SK-N-SH treated with all-trans-retinoic acid at 6 μM for 48 hours (cell line): ENCODE data around the gene HIVEP2.

Experiments used
- ATAC-seq: fragments of 200-7000 bp; cut with Tn5 transposase; 3 replicates; pipeline ENCODE4 v1.9.1; 2020; ENCODE audit warnings: mild to moderate bottlenecking, moderate library complexity
- ARNTL ChIP-seq: fragments of 450-650 bp; formaldehyde crosslinking; IDR thresholded peaks from 2 replicates; pipeline ENCODE4 v1.5.0; 2020; ENCODE audit warnings: low read depth, mild to moderate bottlenecking, moderate library complexity, borderline replicate concordance
- BACH2 ChIP-seq: fragments of 250-450 bp; sonication (Bioruptor Pico); IDR thresholded peaks from 2 replicates; pipeline ENCODE4 v1.9.0; 2021; ENCODE audit warnings: mild to moderate bottlenecking, borderline replicate concordance
- CREB5 ChIP-seq: fragments of 250-450 bp; sonication (Bioruptor Pico); IDR thresholded peaks from 2 replicates; pipeline ENCODE4 v1.5.1; 2020; ENCODE audit warnings: low read depth, mild to moderate bottlenecking, moderate library complexity
- CSDC2 ChIP-seq: fragments of 250-450 bp; sonication (Bioruptor Pico); IDR thresholded peaks from 2 replicates; pipeline ENCODE4 v1.5.0; 2020; ENCODE audit warnings: mild to moderate bottlenecking, moderate library complexity
- ESRRG ChIP-seq: fragments of 250-450 bp; sonication (Bioruptor Pico); IDR thresholded peaks from 2 replicates; pipeline ENCODE4 v1.6.1; 2021; ENCODE audit warnings: mild to moderate bottlenecking
- GLIS3 ChIP-seq: fragments of 250-450 bp; sonication (Bioruptor Pico); IDR thresholded peaks from 2 replicates; pipeline ENCODE4 v1.5.0; 2020; ENCODE audit warnings: mild to moderate bottlenecking, moderate library complexity
- ISL1 ChIP-seq: fragments of 250-450 bp; sonication (Bioruptor Pico); IDR thresholded peaks from 2 replicates; pipeline ENCODE4 v2.1.2; 2022; ENCODE audit warnings: mild to moderate bottlenecking, moderate library complexity
- OSR1 ChIP-seq: fragments of 250-450 bp; sonication (Bioruptor Pico); IDR thresholded peaks from 2 replicates; pipeline ENCODE4 v1.8.0; 2022; ENCODE audit warnings: moderate library complexity, mild to moderate bottlenecking, inconsistent platforms
- PATZ1 ChIP-seq: fragments of 250-450 bp; sonication (Bioruptor Pico); IDR thresholded peaks from 2 replicates; pipeline ENCODE4 v1.8.0; 2020; ENCODE audit warnings: mild to moderate bottlenecking, moderate library complexity, borderline replicate concordance
- POU6F1 ChIP-seq: fragments of 250-450 bp; sonication (Bioruptor Pico); IDR thresholded peaks from 2 replicates; pipeline ENCODE4 v1.8.0; 2021; ENCODE audit warnings: low read depth, mild to moderate bottlenecking, moderate library complexity, borderline replicate concordance
- PPARA ChIP-seq: fragments of 250-450 bp; sonication (Bioruptor Pico); IDR thresholded peaks from 2 replicates; pipeline ENCODE4 v1.5.0; 2020; ENCODE audit warnings: mild to moderate bottlenecking, borderline replicate concordance
- RARB ChIP-seq: fragments of 250-450 bp; sonication (Bioruptor Pico); IDR thresholded peaks from 2 replicates; pipeline ENCODE4 v1.8.0; 2021; ENCODE audit warnings: mild to moderate bottlenecking, moderate library complexity
- SNAI2 ChIP-seq: fragments of 250-450 bp; sonication (Bioruptor Pico); IDR thresholded peaks from 2 replicates; pipeline ENCODE4 v1.5.0; 2020; ENCODE audit warnings: mild to moderate bottlenecking, moderate library complexity
- TCF4 ChIP-seq: fragments of 250-450 bp; sonication (Bioruptor Pico); IDR thresholded peaks from 2 replicates; pipeline ENCODE4 v1.8.0; 2021; ENCODE audit warnings: mild to moderate bottlenecking, moderate library complexity, borderline replicate concordance
- TOX ChIP-seq: fragments of 250-450 bp; sonication (Bioruptor Pico); IDR thresholded peaks from 2 replicates; pipeline ENCODE4 v1.8.0; 2021; ENCODE audit warnings: mild to moderate bottlenecking, moderate library complexity, borderline replicate concordance
- TSHZ2 ChIP-seq: fragments of 250-450 bp; sonication (Bioruptor Pico); IDR thresholded peaks from 2 replicates; pipeline ENCODE4 v1.5.0; 2020; ENCODE audit warnings: mild to moderate bottlenecking, moderate library complexity
- ZC3H10 ChIP-seq: fragments of 250-450 bp; sonication (Bioruptor Pico); IDR thresholded peaks from 2 replicates; pipeline ENCODE4 v1.5.1; 2021; ENCODE audit warnings: mild to moderate bottlenecking, moderate library complexity
- ZFP3 ChIP-seq: fragments of 250-450 bp; sonication (Bioruptor Pico); IDR thresholded peaks from 2 replicates; pipeline ENCODE4 v1.5.0; 2020; ENCODE audit warnings: mild to moderate bottlenecking, moderate library complexity
- ZFP30 ChIP-seq: fragments of 450-650 bp; formaldehyde crosslinking; IDR thresholded peaks from 2 replicates; pipeline ENCODE4 v1.5.0; 2022; ENCODE audit warnings: mild to moderate bottlenecking, moderate library complexity
- ZNF565 ChIP-seq: fragments of 450-650 bp; formaldehyde crosslinking; conservative IDR thresholded peaks from 2 replicates; pipeline ENCODE4 v1.5.0; 2020; ENCODE audit warnings: low read depth, mild to moderate bottlenecking, moderate library complexity
- ZNF70 ChIP-seq: fragments of 450-650 bp; formaldehyde crosslinking; IDR thresholded peaks from 2 replicates; pipeline ENCODE4 v1.5.0; 2020; ENCODE audit warnings: mild to moderate bottlenecking, moderate library complexity
- ZNF8 ChIP-seq: fragments of 450-650 bp; formaldehyde crosslinking; IDR thresholded peaks from 2 replicates; pipeline ENCODE4 v1.5.0; 2020; ENCODE audit warnings: mild to moderate bottlenecking, moderate library complexity

Gene HIVEP2

GRCh38 chr6:142885182-142885867 lies 59.7 kb downstream of the HIVEP2 start (continued):
- TF ChIP-seq BACH2 (CRISPR knock-in tag) (no peak), PPARA (no peak), ISL1 (CRISPR knock-in tag) (peak; percentile 75), GLIS3 (CRISPR knock-in tag) (no peak), ZFP30 (CRISPR knock-in tag) (no peak), POU6F1 (CRISPR knock-in tag) (no peak), ZC3H10 (CRISPR knock-in tag) (peak; percentile 64; the same call in 1 of the 2 replicates), RARB (CRISPR knock-in tag) (peak; percentile 24; the same call in 1 of the 2 replicates), ZNF70 (CRISPR knock-in tag) (no peak), ZNF8 (CRISPR knock-in tag) (no peak), OSR1 (CRISPR knock-in tag) (no peak), ZNF565 (CRISPR knock-in tag) (no peak), ESRRG (no peak), SNAI2 (CRISPR knock-in tag) (no peak), CREB5 (peak; percentile 85), ZFP3 (CRISPR knock-in tag) (no peak)

GRCh38 chr6:142884214-142885035 lies 60.6 kb downstream of the HIVEP2 start:
- no peak; the same call in 1 of the 3 replicates for ATAC-seq
- TF ChIP-seq RARB (CRISPR knock-in tag) (no peak), ZNF70 (CRISPR knock-in tag) (no peak), CSDC2 (CRISPR knock-in tag) (no peak), ISL1 (CRISPR knock-in tag) (no peak), PATZ1 (no peak), ZNF565 (CRISPR knock-in tag) (no peak), ARNTL (CRISPR knock-in tag) (no peak), TCF4 (no peak), ZFP30 (CRISPR knock-in tag) (no peak), CREB5 (no peak), PPARA (no peak), TOX (CRISPR knock-in tag) (no peak), SNAI2 (CRISPR knock-in tag) (no peak), GLIS3 (CRISPR knock-in tag) (no peak), TSHZ2 (no peak)
